ENCODE measurements around the gene WDR27.
A peak's percentile ranks its signal among the peaks of the same experiment; 100 is the strongest.
"Not testable (repeated sequence)": the region's sequence is repeated elsewhere in the genome, so short reads cannot be mapped to it uniquely, and the experiment has no call there.

Gene WDR27

GRCh38 chr6:169520104-169520503, 181.7 kb downstream of the WDR27 start:
- DNase-seq (ENCODE audit: low spot score): no peak

- no peak for DNase-seq (ENCODE audit: low spot score)
Observed at GRCh38 chr6:169518451-169518850, 183.4 kb downstream of the WDR27 start.

DNA sequence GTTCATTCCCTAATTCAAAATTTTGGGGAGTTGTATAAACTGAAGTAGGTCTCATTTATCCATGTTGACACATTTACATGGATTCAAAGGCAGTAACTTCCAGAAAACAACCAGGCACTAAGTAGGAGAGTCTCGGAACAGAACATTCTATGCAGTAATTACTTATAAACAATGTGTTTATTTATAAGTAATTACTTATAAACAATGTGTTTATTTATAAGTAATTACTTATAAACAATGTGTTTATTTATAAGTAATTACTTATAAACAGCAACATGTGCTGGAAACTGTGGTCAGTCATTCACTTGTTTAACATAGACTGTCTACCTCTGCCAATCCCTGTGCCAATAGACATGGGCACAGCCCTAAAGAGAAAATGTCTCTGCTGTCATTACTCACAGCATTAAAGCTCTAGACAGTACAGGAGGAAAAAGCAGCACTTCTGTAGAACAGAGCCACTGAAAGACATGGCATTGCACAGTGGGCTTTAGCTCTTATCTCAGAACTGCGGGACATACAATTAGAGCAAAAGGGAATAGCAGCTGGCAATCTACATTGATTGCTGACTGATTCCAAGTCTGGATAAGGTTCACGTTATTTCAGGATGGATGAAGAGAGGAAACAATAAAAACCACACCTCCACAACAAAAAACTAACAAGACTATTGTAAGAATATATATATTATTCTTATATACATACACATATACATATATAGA, 188.2 kb downstream of the WDR27 start:
- no peak for DNase-seq (ENCODE audit: low spot score)

DNA sequence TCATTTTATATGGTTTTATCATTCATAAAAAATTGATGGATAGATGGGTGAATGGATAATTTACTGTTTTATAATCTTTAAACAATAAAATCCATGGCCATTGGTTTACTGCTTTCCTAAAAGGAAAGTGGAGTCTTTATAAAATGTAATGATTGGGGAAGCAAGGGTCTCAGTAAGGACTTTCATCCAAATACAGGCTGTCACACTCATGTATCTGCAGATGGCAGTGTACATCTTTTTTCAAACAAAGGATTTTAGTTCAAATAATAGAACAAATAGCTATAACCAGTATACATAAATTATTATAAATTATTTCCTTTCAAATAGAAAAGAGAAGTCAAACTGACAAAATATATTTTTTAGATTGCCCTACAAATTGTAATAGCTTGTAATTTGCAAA, 190.0 kb downstream of the WDR27 start:
- DNase-seq (ENCODE audit: low spot score): not testable (repeated sequence)

DNA sequence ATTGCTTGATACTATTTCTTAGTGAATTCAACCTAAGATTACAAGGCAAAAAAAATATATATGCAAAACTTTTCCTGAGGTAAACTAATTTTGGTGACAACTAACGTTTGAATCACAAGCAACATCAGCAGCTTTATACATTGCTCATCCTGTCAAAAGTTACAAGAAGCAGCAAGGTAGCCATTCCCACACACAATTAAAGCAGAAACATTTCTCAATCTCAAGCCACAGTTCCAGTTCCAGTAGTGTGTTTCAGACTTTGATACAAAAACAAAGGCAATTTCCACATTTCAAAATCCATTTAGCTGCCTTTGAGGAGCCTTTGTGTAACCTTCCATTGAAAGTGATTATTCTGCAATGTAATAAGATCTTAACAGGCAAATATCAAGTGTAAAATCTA, 191.0 kb downstream of the WDR27 start:
- DNase-seq (ENCODE audit: low spot score): no peak

GRCh38 chr6:169508452-169508851, 193.4 kb downstream of the WDR27 start:
- DNase-seq (ENCODE audit: low spot score): no peak

GRCh38 chr6:169503422-169504152, 198.2 kb downstream of the WDR27 start:
- DNase-seq (ENCODE audit: low spot score): no peak

- DNase-seq (ENCODE audit: low spot score): no peak
Observed at GRCh38 chr6:169502445-169502844, 199.4 kb downstream of the WDR27 start.

- DNase-seq (ENCODE audit: low spot score): no peak
Observed at GRCh38 chr6:169501777-169502313, 200.0 kb downstream of the WDR27 start.

DNA sequence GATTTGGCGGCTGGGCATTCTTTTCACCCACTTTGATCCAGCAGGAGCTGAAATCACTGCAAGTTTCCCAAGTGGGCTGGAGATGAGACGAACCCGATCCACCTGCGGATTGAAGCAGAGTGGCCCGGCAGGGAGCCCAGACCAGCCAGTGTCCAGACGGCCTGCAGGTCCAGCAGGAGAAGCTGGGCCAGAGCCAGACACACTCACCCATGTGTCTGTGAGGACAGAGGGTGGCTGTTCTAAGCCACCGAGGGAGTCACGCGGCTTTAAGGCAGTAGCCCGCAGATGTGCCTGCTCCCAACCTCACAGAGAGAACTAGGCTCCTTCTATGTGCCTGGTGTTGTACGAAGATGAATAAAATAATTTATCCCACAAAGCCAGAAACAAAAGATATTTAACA, 200.7 kb downstream of the WDR27 start:
- DNase-seq (ENCODE audit: low spot score): no peak

GRCh38 chr6:169500688-169501087, 201.1 kb downstream of the WDR27 start:
- no peak for DNase-seq (ENCODE audit: low spot score)

GRCh38 chr6:169499848-169500247, 202.0 kb downstream of the WDR27 start:
- no peak for DNase-seq (ENCODE audit: low spot score)

GRCh38 chr6:169498916-169499513, 202.8 kb downstream of the WDR27 start:
- no peak for DNase-seq (ENCODE audit: low spot score)

- peak; percentile 12 for DNase-seq (ENCODE audit: low spot score)
Observed at GRCh38 chr6:169495601-169496000, 206.2 kb downstream of the WDR27 start.

- DNase-seq (ENCODE audit: low spot score): no peak
Observed at GRCh38 chr6:169494038-169494437, 207.8 kb downstream of the WDR27 start.

- no peak for DNase-seq (ENCODE audit: low spot score)
Observed at GRCh38 chr6:169491482-169491881, 210.3 kb downstream of the WDR27 start.

DNA sequence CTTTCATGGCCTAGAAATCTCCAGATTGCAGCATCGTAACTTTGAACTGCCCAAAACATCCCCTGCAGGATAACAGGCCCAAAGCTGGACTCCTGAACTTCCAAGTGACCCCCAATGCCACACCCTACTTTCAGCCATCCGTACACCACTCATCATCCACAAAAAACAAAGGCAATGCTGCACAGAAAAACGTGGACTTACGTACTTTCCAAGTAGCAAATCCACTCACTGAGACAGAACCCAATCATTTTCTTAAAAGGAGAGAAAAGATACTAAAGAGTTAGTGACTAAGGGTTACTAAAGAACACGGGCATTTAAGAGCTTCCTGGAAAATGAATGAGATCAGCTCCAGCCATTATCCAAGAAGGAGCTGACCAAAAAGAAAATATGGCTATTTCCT, 211.0 kb downstream of the WDR27 start:
- DNase-seq (ENCODE audit: low spot score): no peak

DNA sequence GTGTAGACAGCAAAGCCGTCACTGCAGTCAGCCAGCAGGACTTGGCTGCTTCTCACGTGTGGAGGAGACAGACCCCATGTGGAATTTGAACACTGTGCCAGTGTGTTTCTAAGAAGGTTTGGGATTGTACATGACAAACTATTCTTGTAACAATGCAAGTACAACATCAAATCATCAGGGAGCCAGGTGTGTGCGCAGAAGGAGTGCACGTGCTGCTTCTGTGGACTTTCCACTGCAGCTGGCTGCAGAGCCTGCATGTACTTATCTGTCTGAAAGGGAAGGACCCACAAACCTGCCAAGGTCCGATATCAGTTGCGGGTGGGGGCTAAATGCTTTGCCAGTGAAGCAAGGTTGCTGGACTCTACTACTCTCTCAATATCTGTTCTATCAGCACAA, 211.6 kb downstream of the WDR27 start:
- DNase-seq (ENCODE audit: low spot score): no peak

- DNase-seq (ENCODE audit: low spot score): no peak
Observed at GRCh38 chr6:169489563-169490245, 212.1 kb downstream of the WDR27 start.

DNA sequence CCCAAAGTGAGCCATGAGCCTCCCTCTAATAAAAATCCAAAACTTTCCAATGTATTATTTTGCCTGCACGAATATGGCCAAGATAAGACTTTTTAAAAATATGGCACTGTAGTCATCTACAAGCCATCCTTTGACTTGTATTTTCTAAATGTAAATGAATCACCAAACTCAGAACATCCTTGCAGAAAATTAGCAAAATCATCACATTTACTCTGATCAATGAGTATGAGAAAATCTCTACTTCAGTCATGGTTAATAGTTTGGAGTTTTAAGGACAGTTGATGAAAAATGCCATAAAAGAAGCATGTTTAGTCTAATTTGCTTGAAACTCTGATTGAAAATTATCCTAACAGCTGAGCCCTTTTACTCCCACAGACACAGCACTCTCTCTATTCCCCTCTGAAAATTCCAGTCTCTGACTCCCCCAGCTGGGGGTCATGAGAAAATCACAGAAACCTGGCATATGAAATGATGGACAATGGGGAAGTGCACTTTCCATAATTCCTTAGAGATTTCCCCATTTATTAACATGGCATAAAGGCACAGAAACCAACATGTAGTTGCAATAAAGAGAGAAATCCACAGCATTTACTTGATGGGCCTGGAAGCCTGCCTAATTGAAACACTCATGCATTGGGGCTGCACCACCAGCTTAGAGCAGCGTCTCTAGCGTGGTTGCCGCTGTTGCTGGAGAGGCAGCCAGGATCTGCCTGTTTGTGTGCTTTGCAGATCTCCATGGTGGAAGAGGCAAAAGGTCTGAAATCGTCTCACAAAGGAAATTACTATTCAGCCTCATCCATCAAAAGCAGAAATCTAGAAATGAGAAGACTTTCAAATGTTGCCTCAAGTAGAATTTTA, 214.0 kb downstream of the WDR27 start:
- DNase-seq (ENCODE audit: low spot score): peak; percentile 14

DNA sequence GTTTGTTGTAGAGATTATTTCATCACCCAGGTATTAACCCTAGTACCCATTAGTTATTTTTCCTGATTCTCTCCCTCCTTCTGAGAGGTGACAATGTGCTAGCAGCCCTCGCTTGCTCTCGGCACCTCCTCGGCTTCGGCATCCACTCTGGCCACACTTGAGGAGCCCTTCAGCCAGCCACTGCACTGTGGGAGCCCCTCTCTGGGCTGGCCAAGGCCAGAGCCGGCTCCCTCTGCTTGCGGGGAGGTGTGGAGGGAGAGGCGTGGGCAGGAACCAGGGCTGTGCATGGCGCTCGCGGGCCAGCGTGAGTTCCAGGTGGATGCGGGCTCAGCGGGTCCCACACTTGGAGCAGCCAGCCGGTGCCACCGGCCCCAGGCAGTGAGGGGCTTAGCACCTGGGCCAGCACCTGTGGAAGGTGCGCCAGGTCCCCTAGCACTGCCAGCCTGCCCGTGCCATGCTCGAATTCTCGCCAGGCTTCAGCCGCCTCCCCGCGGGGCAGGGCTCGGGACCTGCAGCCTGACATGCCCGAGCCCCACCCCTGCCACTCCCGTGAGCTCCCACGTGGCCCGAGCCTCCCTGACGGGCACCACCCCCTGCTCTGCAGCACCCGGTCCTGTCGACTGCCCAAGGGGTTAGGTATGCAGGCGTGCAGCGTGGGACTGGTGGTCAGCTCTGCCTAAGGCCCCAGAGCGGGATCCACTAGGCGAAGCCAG, 221.9 kb downstream of the WDR27 start:
- no peak for DNase-seq (ENCODE audit: low spot score)

Data from hepatic stellate cell (primary cell).